Measurements from ENCODE around the gene CDA. TPM values are rescaled to one million over a fixed set of nuclear protein-coding genes. Genes with fewer than 3 reads are reported as not detected.

Gene CDA
- total and polyA plus RNA-seq, 10 of the 15 experiments (the other 5 are each of a cell fraction or from before 2014, with no cell fraction given), result not detected

DNA sequence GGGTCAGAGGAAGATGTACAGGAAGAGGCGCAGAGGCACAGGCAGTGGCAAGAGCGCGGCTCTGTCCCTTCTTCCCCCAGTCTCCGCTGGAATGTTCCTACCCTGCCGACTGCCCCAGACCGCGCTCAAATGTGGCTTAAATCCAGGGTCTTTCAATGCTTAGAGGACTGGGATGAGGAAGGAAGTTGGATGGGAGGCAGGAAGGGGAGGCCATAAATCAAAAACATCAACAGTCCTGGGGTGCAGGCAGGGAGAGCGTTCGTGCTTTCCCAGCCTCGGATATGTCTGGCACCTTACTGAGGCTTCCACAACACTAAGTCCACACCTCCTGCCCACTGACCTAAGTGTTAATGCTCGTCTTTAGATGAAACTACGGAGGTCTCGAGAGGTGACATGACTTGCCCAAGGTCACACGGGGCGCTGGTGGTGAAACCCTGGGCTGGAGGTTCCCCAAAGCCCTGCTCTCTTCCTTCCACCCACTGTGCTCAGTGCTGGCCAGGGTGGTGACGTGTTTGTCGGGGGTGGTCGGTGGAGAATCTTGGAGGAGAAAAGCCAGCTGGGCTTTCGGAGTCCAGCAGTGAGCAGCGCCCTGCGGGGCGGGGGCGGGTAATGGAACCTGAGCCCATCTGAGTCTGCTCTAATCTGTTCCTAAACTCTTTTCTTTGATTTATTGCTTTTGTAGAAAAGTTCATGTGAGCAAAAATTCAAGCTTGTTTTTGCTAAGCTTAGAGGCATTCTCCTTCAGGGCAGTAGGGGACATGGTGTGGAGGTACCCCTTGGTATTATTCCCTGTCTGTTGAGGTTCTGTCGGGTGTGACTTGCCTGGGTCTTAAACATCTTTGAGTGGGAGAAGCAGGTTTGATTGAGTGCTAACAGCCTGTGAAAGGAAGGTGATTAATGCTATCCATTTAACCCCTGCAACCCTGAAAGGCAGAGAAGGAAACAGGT lies 708 bp downstream of the CDA start:
- DNase-seq (ENCODE audit: low read depth, low spot score) (no peak), FAIRE-seq (no peak), ATAC-seq (peak; percentile 15; the same call in 2 of the 3 replicates)
- Histone ChIP-seq H3K4me3 (no peak overlapping the region), H3K27me3 (replicated peaks in 1 of 2; ENCODE audit: control insufficient read depth in 2 of 2, insufficient read depth in 2 of 2, low read length in 1 of 2) (peaks cover 5 to 8% of the 10 kb centered on the region in 2 experiments), H4K20me1 (ENCODE audit: control insufficient read depth, insufficient read depth) (no peaks in the 10 kb centered on the region), H3K9me3 (replicated peaks; ENCODE audit: control insufficient read depth, insufficient read depth, low read length) (no peaks in the 10 kb centered on the region), H2AFZ (ENCODE audit: control insufficient read depth, low read depth, low read length) (no peak overlapping the region), H3K4me1 (ENCODE audit: control insufficient read depth, insufficient read depth, low read length) (no peaks in the 10 kb centered on the region), H3K27ac (ENCODE audit: control insufficient read depth, insufficient read depth) (no peak overlapping the region), H3K36me3 (ENCODE audit: control insufficient read depth in 2 of 2, insufficient read depth in 2 of 2, low read length in 1 of 2) (no peaks in the 10 kb centered on the region), H3K79me2 (ENCODE audit: control insufficient read depth, insufficient read depth, low read length) (no peaks in the 10 kb centered on the region), H3K9ac (ENCODE audit: control insufficient read depth, insufficient read depth, low read length) (no peak overlapping the region), H3K4me2 (ENCODE audit: control insufficient read depth, insufficient read depth) (no peak overlapping the region)
- ChIA-PET RAD21 (ENCODE audit: unreplicated experiment) (no interaction called here), POLR2A (no interaction called here), CTCF (no interaction called here), SMC1A (ENCODE audit: uncharacterized antibody, unreplicated experiment) (no interaction called here)
- intact Hi-C loops (cut with micrococcal nuclease; ENCODE audit: unreplicated experiment), result no loop called here
- in situ Hi-C loops (cut with MboI), result no loop called here
- TF ChIP-seq RB1 (IDR thresholded peaks at IDR 0.05; ENCODE audit: borderline replicate concordance) (no peak), CBX3 (IDR thresholded peaks at IDR 0.05; ENCODE audit: borderline replicate concordance, low read depth) (no peak), NR2C1 (IDR thresholded peaks at IDR 0.05) (no peak), KAT2A (conservative IDR thresholded peaks at IDR 0.05; ENCODE audit: control insufficient read depth, low read depth, low read length) (no peak), KDM1A (IDR thresholded peaks at IDR 0.05; ENCODE audit: borderline replicate concordance) (no peak), MTA2 (IDR thresholded peaks at IDR 0.05; ENCODE audit: low read depth) (no peak), CHD1 (IDR thresholded peaks at IDR 0.05; ENCODE audit: low read depth, low read length) (no peak), NRF1 (conservative IDR thresholded peaks at IDR 0.05; ENCODE audit: low read depth, low read length) (no peak), JUNB (IDR thresholded peaks at IDR 0.05) (no peak), POLR2A (IDR thresholded peaks at IDR 0.05; ENCODE audit: low read depth, low read length) (no peak), BRCA1 (IDR thresholded peaks at IDR 0.05; ENCODE audit: low read depth, low read length) (no peak), SRF (IDR thresholded peaks at IDR 0.05; ENCODE audit: low read depth in 2 of 2, low read length in 2 of 2) (no peak), TCF7 (IDR thresholded peaks at IDR 0.05; ENCODE audit: borderline replicate concordance) (no peak)
- TF ChIP-seq, protein P1, sequence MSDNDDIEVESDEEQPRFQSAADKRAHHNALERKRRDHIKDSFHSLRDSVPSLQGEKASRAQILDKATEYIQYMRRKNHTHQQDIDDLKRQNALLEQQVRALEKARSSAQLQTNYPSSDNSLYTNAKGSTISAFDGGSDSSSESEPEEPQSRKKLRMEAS (IDR thresholded peaks at IDR 0.05; ENCODE audit: low read depth, low read length), result no peak
- TF ChIP-seq, protein P2, sequence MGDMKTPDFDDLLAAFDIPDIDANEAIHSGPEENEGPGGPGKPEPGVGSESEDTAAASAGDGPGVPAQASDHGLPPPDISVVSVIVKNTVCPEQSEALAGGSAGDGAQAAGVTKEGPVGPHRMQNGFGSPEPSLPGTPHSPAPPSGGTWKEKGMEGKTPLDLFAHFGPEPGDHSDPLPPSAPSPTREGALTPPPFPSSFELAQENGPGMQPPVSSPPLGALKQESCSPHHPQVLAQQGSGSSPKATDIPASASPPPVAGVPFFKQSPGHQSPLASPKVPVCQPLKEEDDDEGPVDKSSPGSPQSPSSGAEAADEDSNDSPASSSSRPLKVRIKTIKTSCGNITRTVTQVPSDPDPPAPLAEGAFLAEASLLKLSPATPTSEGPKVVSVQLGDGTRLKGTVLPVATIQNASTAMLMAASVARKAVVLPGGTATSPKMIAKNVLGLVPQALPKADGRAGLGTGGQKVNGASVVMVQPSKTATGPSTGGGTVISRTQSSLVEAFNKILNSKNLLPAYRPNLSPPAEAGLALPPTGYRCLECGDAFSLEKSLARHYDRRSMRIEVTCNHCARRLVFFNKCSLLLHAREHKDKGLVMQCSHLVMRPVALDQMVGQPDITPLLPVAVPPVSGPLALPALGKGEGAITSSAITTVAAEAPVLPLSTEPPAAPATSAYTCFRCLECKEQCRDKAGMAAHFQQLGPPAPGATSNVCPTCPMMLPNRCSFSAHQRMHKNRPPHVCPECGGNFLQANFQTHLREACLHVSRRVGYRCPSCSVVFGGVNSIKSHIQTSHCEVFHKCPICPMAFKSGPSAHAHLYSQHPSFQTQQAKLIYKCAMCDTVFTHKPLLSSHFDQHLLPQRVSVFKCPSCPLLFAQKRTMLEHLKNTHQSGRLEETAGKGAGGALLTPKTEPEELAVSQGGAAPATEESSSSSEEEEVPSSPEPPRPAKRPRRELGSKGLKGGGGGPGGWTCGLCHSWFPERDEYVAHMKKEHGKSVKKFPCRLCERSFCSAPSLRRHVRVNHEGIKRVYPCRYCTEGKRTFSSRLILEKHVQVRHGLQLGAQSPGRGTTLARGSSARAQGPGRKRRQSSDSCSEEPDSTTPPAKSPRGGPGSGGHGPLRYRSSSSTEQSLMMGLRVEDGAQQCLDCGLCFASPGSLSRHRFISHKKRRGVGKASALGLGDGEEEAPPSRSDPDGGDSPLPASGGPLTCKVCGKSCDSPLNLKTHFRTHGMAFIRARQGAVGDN (IDR thresholded peaks at IDR 0.05), result no peak
- TF ChIP-seq, protein P3, sequence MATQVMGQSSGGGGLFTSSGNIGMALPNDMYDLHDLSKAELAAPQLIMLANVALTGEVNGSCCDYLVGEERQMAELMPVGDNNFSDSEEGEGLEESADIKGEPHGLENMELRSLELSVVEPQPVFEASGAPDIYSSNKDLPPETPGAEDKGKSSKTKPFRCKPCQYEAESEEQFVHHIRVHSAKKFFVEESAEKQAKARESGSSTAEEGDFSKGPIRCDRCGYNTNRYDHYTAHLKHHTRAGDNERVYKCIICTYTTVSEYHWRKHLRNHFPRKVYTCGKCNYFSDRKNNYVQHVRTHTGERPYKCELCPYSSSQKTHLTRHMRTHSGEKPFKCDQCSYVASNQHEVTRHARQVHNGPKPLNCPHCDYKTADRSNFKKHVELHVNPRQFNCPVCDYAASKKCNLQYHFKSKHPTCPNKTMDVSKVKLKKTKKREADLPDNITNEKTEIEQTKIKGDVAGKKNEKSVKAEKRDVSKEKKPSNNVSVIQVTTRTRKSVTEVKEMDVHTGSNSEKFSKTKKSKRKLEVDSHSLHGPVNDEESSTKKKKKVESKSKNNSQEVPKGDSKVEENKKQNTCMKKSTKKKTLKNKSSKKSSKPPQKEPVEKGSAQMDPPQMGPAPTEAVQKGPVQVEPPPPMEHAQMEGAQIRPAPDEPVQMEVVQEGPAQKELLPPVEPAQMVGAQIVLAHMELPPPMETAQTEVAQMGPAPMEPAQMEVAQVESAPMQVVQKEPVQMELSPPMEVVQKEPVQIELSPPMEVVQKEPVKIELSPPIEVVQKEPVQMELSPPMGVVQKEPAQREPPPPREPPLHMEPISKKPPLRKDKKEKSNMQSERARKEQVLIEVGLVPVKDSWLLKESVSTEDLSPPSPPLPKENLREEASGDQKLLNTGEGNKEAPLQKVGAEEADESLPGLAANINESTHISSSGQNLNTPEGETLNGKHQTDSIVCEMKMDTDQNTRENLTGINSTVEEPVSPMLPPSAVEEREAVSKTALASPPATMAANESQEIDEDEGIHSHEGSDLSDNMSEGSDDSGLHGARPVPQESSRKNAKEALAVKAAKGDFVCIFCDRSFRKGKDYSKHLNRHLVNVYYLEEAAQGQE (IDR thresholded peaks at IDR 0.05; ENCODE audit: low read depth, low read length), result no peak
- WGBS (ENCODE audit: insufficient coverage, insufficient replicate concordance, low lambda C conversion rate, missing lambda C conversion rate), result 19% methylated on average over 24 of the region's 24 CpGs
- BruUV-seq (replicated peaks), result no TSS peak
